K562 (cell line): ENCODE results near the gene DNAJB1. TPM values are rescaled to one million over a fixed set of nuclear protein-coding genes. Genes with fewer than 3 reads are reported as not detected.

ENCODE experiments used
- KLF16 ChIP-seq: IDR thresholded peaks from 2 replicates; pipeline ENCODE4 v1.6.1; 2016; ENCODE audit warnings: antibody characterized with exemption
- POU5F1 ChIP-seq: fragments of 150-350 bp; IDR thresholded peaks from 2 replicates; pipeline ENCODE4 v1.6.1; 2014; ENCODE audit warnings: borderline replicate concordance, low read length, low read depth, mild to moderate bottlenecking; ENCODE audit not compliant: partially characterized antibody
- REST ChIP-seq, 2 experiments: fragments of 450-650 bp; formaldehyde crosslinking in 1 of 2; IDR thresholded peaks; 2 replicates each; pipeline versions ENCODE4 v1.4.0 to v1.6.1; 2014 to 2020; ENCODE audit warnings: mild to moderate bottlenecking in 2 of 2, borderline replicate concordance in 1 of 2, low read depth in 1 of 2
- SIX5 ChIP-seq, 2 experiments: IDR thresholded peaks; 2 replicates each; pipeline ENCODE4 v1.6.1; 2011; ENCODE audit warnings: low read length in 2 of 2, borderline replicate concordance in 1 of 2, low read depth in 1 of 2, mild to moderate bottlenecking in 1 of 2, moderate library complexity in 1 of 2; ENCODE audit not compliant: insufficient read depth in 1 of 2
- TEAD1 ChIP-seq, 2 experiments: fragments of 450-650 bp in 1 of 2; sonication (generic) in 1 of 2; formaldehyde crosslinking; IDR thresholded peaks; 2 replicates each; pipeline versions ENCODE4 v1.4.0 to v1.8.0; 2020 to 2022; ENCODE audit warnings: mild to moderate bottlenecking in 2 of 2, missing genetic modification reagents in 1 of 2
- polyA plus RNA-seq, 8 experiments: library from polyadenylated mRNA; depleted of rRNA in 4 of 8; stranded (reverse) in 5 of 8; unstranded in 3 of 8; fragments of >200 nt; fragmentation: Nextera tagmentation in 2 of 8; fragmentation: Illumina TruSeq in 1 of 8; extraction: Ambion mirVana in 2 of 8; extraction: Trizol in 1 of 8; gene quantifications; 2 replicates each; pipeline versions ENCODE4 v1.2.1 to v1.2.3, GENCODE V29; 2011 to 2014; ENCODE audit warnings: inconsistent platforms in 1 of 8, missing spikeins in 1 of 8
- total RNA-seq, 7 experiments: library from RNA; depleted of rRNA in 6 of 7; stranded (reverse); fragments of >200 nt in 6 of 7; fragmentation: Illumina TruSeq in 2 of 7; extraction: Trizol in 2 of 7; gene quantifications; 2 replicates each; pipeline versions ENCODE4 v1.2.1 to v1.2.3, GENCODE V29; 2011 to 2021; ENCODE audit warnings: low replicate concordance in 1 of 7

DNAJB1 gene
- total and polyA plus RNA-seq, 9 of the 15 experiments (the other 6 are each of a cell fraction or from before 2014, with no cell fraction given), result 13.2 to 113 (median 62.1) TPM

- TF ChIP-seq REST (IDR thresholded peaks at IDR 0.05; ENCODE audit: borderline replicate concordance) (peak; percentile 53), REST (CRISPR knock-in tag; IDR thresholded peaks at IDR 0.05; ENCODE audit: low read depth) (no peak), POU5F1 (no peak), SIX5 (IDR thresholded peaks at IDR 0.05; ENCODE audit: borderline replicate concordance in 1 of 2, insufficient read depth in 1 of 2, low read depth in 1 of 2, low read length in 2 of 2) (peak in 1 of 2 experiments; percentile 11; a peak in 1 of 4 replicates), KLF16 (no peak), TEAD1 (CRISPR knock-in tag; IDR thresholded peaks at IDR 0.05) (0 out of 4 replicates have a peak, but pooled peaks of 1 of the 2 experiments have one; percentile 35)
Measured at GRCh38 chr19:14497228-14497921, 20.8 kb downstream of the DNAJB1 start (continued).
